ENCODE results near the gene EIF4E.
"Not testable (repeated sequence)": the region's sequence is repeated elsewhere in the genome, so short reads cannot be mapped to it uniquely, and the experiment has no call there.

Gene EIF4E

DNA sequence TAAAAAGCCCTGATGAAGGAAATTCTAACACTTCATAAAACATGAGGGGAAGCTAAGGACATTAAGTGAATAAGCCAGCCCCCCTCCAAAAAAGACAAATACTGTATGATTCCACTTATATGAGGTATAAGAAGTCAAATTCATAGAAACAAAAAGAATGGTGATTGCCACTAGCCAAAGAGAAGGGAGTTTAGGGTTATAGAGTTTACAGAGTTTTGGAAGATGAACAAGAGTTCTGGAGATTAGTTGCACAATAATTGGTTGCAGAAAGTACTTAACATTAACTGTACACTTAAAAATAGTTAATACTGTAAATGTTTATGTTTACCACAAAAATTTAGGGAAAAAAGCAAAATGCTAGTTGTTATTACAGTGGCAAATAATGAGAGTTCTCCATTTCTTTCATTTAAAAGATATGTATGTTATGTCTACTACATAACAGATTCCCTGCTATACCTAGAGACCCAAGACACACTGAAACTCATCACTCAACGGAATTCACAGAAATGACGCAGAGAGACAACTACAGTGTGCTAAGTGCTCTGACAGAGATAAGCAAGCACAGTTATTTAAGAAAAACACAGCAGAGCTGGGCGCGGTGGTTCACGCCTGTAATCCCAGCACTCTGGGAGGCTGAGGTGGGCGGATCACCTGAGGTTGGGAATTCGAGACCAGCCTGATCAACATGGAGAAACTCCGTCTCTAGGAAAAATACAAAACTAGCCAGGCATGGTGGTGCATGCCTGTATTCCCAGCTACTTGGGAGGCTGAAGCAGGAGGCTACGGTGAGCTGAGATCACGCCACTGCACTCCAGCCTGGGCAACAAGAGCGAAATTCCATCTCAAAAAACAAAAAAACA is 37.2 kb downstream of the EIF4E start:
- TF ChIP-seq CTCF (IDR thresholded peaks at IDR 0.05; ENCODE audit: insufficient read depth, low read length, missing control alignments) = no peak
- ChIA-PET CTCF (no interaction called here), POLR2A (no interaction called here)
- no peak overlapping the region for H3K4me3 ChIP-seq (ENCODE audit: low read depth, low read length)
- DNase-seq (ENCODE audit: low read depth, low spot score) = no peak

DNA sequence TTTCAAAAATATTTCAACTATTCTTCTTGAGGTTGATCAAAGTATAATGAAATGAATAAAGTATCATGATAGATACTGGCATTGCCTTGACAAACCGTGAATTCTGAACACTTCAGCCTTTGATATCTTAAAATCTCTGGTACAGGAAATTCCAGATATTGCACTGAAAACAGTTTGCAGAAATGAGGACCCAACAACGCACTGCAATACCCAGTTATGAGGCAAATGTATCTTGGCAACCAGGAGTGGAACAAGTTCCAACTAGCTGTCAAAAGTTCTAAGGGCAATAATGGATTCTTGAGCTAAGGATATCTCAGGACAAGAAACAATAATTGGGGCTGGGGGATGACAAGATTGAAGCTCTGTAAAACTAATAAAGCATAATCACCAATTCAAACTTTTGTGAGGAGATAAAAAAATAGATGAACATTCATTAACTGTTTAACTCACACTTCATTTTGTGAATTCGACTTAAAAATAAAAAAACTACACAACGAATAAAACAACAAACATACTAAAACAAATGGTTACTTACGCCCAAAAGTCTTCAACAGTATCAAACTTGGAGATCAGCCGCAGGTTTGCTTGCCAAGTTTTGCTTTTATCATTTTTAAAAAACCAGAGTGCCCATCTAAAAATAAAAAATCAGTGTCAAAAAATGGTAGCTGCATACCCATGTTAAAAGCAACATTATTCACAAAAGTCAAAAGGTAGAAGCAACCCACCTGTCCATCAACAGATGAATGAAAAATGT is 38.1 kb downstream of the EIF4E start:
- POLR2A ChIA-PET = no interaction called here
- no peak overlapping the region for H3K4me3 ChIP-seq (ENCODE audit: low read depth, low read length)
- CTCF ChIA-PET = no interaction called here
- no peak for DNase-seq (ENCODE audit: low read depth, low spot score)
- TF ChIP-seq CTCF (IDR thresholded peaks at IDR 0.05; ENCODE audit: insufficient read depth, low read length, missing control alignments) = no peak

DNA sequence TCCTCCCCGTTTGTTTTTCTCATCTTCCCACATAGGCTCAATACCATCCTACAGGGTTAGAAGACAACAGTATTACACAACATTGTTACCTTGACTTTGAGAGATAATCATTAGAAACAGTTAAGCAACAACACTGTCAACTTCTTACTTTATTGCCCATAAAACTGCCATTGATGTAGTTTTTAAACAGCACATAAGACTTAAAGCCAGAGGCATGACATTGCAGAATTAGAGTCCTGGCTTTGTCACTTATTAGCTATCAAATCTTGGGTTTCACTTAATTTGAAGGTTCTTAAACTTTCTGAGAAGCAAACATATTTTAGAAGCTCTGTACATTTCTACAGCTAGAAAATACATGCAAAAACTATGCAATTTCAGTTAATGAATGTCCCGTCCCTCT is 41.8 kb downstream of the EIF4E start:
- no peak overlapping the region for H3K4me3 ChIP-seq (ENCODE audit: low read depth, low read length)
- ChIA-PET CTCF (no interaction called here), POLR2A (no interaction called here)
- no peak for TF ChIP-seq CTCF (IDR thresholded peaks at IDR 0.05; ENCODE audit: insufficient read depth, low read length, missing control alignments)
- DNase-seq (ENCODE audit: low read depth, low spot score) = no peak

DNA sequence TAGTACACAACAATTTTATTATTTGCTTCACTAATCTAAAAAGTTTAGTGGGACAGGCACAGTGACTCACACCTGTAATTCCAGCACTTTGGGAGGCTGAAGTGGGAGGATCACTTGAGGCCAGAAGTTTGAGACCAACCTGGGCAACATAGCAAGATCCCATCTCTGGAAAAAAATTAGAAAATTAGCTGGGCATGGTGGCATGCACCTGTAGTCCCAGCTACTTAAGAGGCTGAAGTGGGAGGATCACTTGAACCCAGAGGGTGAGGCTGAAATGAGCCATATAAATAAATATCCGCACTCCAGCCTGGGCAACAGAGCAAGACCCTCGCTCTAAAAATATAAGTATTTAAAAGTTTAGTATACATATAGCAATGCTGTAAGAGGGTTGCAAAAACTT is 42.6 kb downstream of the EIF4E start:
- H3K4me3 ChIP-seq (ENCODE audit: low read depth, low read length); POLR2A ChIA-PET; DNase-seq (ENCODE audit: low read depth, low spot score): not testable (repeated sequence)
- CTCF ChIA-PET = interaction anchor here (2.3 kb wide), 1 partner anchor 170 kb away, joined by 6 read pairs; no protein-coding TSS in a partner anchor

DNA sequence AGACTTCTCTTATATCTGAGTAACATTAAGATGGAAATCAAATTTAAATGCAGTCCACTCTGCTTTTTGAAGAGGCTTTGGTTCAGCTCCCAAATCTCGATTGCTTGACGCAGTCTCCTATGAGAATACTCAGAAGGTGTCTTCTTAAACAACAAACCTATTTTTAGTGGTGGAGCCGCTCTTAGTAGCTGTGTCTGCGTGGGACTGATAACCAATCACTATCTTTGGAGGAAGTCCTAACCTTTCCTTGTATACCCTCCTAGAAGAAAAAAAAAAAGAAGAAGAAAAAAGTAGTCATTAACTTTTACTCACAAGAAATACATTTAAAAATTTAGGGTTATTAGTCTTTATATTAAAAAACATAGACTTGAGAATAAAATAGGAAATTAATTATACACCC is 48.0 kb downstream of the EIF4E start:
- POLR2A ChIA-PET; DNase-seq (ENCODE audit: low read depth, low spot score); H3K4me3 ChIP-seq (ENCODE audit: low read depth, low read length); CTCF ChIA-PET: not testable (repeated sequence)

- no peak for DNase-seq (ENCODE audit: low read depth, low spot score)
- no peak overlapping the region for H3K4me3 ChIP-seq (ENCODE audit: low read depth, low read length)
- POLR2A ChIA-PET = no interaction called here
- no peak for TF ChIP-seq CTCF (IDR thresholded peaks at IDR 0.05; ENCODE audit: insufficient read depth, low read length, missing control alignments)
- CTCF ChIA-PET = no interaction called here
Observed at GRCh38 chr4:98879515-98879914, 49.4 kb downstream of the EIF4E start.

DNA sequence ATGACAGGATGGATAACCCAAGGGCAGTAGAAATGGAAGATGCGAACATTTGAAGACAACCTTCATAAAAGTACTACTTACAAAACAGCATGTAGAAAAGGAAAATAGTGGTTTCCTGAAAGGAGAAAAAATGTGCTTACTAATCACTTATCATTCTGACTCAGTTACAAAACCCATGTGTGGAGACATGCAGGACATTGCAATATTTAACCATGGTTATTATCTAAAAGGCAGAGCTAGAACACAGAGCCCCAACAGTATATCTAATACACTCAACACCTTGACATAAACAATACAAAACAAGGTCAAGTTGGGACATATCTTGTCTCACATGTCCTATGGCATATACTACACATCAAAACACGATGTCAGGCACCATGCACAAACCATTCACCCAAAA is 55.9 kb downstream of the EIF4E start:
- no peak overlapping the region for H3K4me3 ChIP-seq (ENCODE audit: low read depth, low read length)
- POLR2A ChIA-PET = no interaction called here
- no peak for TF ChIP-seq CTCF (IDR thresholded peaks at IDR 0.05; ENCODE audit: insufficient read depth, low read length, missing control alignments)
- DNase-seq (ENCODE audit: low read depth, low spot score) = no peak
- CTCF ChIA-PET = no interaction called here

- POLR2A ChIA-PET; H3K4me3 ChIP-seq (ENCODE audit: low read depth, low read length); CTCF ChIA-PET; DNase-seq (ENCODE audit: low read depth, low spot score): not testable (repeated sequence)
Observed at GRCh38 chr4:98872120-98872906, 56.6 kb downstream of the EIF4E start.
